WI38 (cell line): ENCODE data around the gene DCP1B.

ENCODE experiments used
- H3K4me3 ChIP-seq: 2 replicates; pipeline ENCODE4 v1.5.1; 2011; ENCODE audit warnings: low read depth, mild to moderate bottlenecking, control low read depth, low read length
- CTCF ChIP-seq: IDR thresholded peaks from 2 replicates; pipeline ENCODE4 v1.5.1; 2012; ENCODE audit warnings: low read depth, mild to moderate bottlenecking, control low read depth, low read length

DCP1B gene

GRCh38 chr12:1989111-1989510 lies 15.1 kb downstream of the DCP1B start:
- no peak overlapping the region for H3K4me3 ChIP-seq

GRCh38 chr12:1984759-1985158 lies 19.5 kb downstream of the DCP1B start:
- TF ChIP-seq CTCF, result no peak
- H3K4me3 ChIP-seq, result no peak overlapping the region

More at GRCh38 chr12:1989111-1989510, 15.1 kb downstream of the DCP1B start:
- no peak for TF ChIP-seq CTCF

GRCh38 chr12:1980282-1980681 lies 24.0 kb downstream of the DCP1B start:
- TF ChIP-seq CTCF, result no peak
- no peak overlapping the region for H3K4me3 ChIP-seq

GRCh38 chr12:1978078-1978862 lies 26.0 kb downstream of the DCP1B start:
- H3K4me3 ChIP-seq, result no peak overlapping the region
- TF ChIP-seq CTCF, result no peak

- no peak for TF ChIP-seq CTCF
- no peak overlapping the region for H3K4me3 ChIP-seq
These were observed 26.7 kb downstream of the DCP1B start for GRCh38 chr12:1977588-1977987.

- TF ChIP-seq CTCF, result no peak
- H3K4me3 ChIP-seq, result no peak overlapping the region
These were observed 27.1 kb downstream of the DCP1B start for GRCh38 chr12:1977109-1977508.

- no peak for TF ChIP-seq CTCF
- no peak overlapping the region for H3K4me3 ChIP-seq
These were observed 29.4 kb downstream of the DCP1B start for GRCh38 chr12:1974812-1975211.
